CD4-positive, alpha-beta memory T cell (primary cell): ENCODE data around the gene PPARG. TPM values are rescaled to one million over a fixed set of nuclear protein-coding genes. Genes with fewer than 3 reads are reported as not detected.

ENCODE experiments used
- CTCF ChIA-PET: fragments of 350-600 bp; sonication (Branson Sonifier 250); formaldehyde crosslinking; loops from one replicate; lab custom pipeline; 2021; ENCODE audit warnings: inconsistent platforms; ENCODE audit not compliant: partially characterized antibody; lab: Charles Lee
- POLR2A ChIA-PET: fragments of 350-600 bp; sonication (Branson Sonifier 250); formaldehyde crosslinking; loops from one replicate; lab custom pipeline; 2021; ENCODE audit not compliant: partially characterized antibody; lab: Charles Lee
- DNase-seq, 5 donors: peaks; one replicate each; pipeline versions ENCODE4 v3.0.0 to v3.0.0-alpha.2; 2020 to 2022; ENCODE audit warnings: mixed read lengths in 1 of 5
- H3K27ac ChIP-seq: one replicate; pipeline ENCODE4 v1.7.0; 2013; ENCODE audit warnings: low read depth, low read length
- H3K27me3 ChIP-seq: 2 replicates; pipeline ENCODE4 v1.7.0; 2013; ENCODE audit warnings: mild to moderate bottlenecking, low read length, moderate library complexity; ENCODE audit not compliant: insufficient read depth
- H3K36me3 ChIP-seq: 2 replicates; pipeline ENCODE4 v1.7.0; 2013; ENCODE audit warnings: mild to moderate bottlenecking, low read length, moderate library complexity; ENCODE audit not compliant: insufficient read depth
- H3K4me1 ChIP-seq: 2 replicates; pipeline ENCODE4 v1.7.0; 2013; ENCODE audit warnings: mild to moderate bottlenecking, low read length, moderate library complexity; ENCODE audit not compliant: insufficient read depth
- H3K4me3 ChIP-seq, 2 donors: one replicate each; pipeline ENCODE4 v1.7.0; 2013; ENCODE audit warnings: low read length in 2 of 2, mild to moderate bottlenecking in 1 of 2
- H3K9me3 ChIP-seq, 2 donors: one replicate each; pipeline ENCODE4 v1.7.0; 2013; ENCODE audit warnings: low read length in 2 of 2, control low read depth in 1 of 2; ENCODE audit not compliant: control insufficient read depth in 1 of 2
- H3K27ac Mint-ChIP-seq, 7 donors: one replicate each; pipeline ENCODE4 v1.8.0; 2020 to 2021; ENCODE audit warnings: mixed read lengths in 7 of 7, mild to moderate bottlenecking in 6 of 7, inconsistent platforms in 3 of 7, moderate library complexity in 3 of 7
- H3K27me3 Mint-ChIP-seq, 2 donors: one replicate each; pipeline ENCODE4 v1.8.0; 2020 to 2021; ENCODE audit warnings: mixed read lengths in 2 of 2
- H3K36me3 Mint-ChIP-seq, 2 donors: one replicate each; pipeline ENCODE4 v1.8.0; 2020 to 2021; ENCODE audit warnings: mixed read lengths in 2 of 2, inconsistent platforms in 1 of 2, mild to moderate bottlenecking in 1 of 2
- H3K4me1 Mint-ChIP-seq, 4 donors: one replicate each; pipeline ENCODE4 v1.8.0; 2020 to 2021; ENCODE audit warnings: mixed read lengths in 4 of 4, mild to moderate bottlenecking in 1 of 4
- H3K4me3 Mint-ChIP-seq, 8 donors: one replicate each; pipeline ENCODE4 v1.8.0; 2020 to 2021; ENCODE audit warnings: mixed read lengths in 8 of 8, mild to moderate bottlenecking in 7 of 8, moderate library complexity in 6 of 8, inconsistent platforms in 3 of 8
- H3K9me3 Mint-ChIP-seq, 8 donors: one replicate each; pipeline ENCODE4 v1.8.0; 2020 to 2021; ENCODE audit warnings: mixed read lengths in 8 of 8, mild to moderate bottlenecking in 5 of 8, inconsistent platforms in 3 of 8, moderate library complexity in 1 of 8
- intact Hi-C: fragments of 100-400 bp; cut with micrococcal nuclease; formaldehyde crosslinking; loops from one replicate; pipeline ENCODE4 v1.15.1; 2023
- polyA plus RNA-seq, 2 donors: library from polyadenylated mRNA; unstranded; fragments of 300-500 nt; fragmentation: Illumina TruSeq; gene quantifications; one replicate each; pipeline ENCODE4 v1.2.3, GENCODE V29; 2021
- total RNA-seq, 2 experiments: library from RNA; stranded (reverse); gene quantifications; one replicate each; pipeline ENCODE4 v1.2.3, GENCODE V29; 2021

Gene PPARG
- total and polyA plus RNA-seq, 4 experiments from 2014 or later, result 0.29 to 0.99 (median 0.83) TPM; not detected in 1

DNA sequence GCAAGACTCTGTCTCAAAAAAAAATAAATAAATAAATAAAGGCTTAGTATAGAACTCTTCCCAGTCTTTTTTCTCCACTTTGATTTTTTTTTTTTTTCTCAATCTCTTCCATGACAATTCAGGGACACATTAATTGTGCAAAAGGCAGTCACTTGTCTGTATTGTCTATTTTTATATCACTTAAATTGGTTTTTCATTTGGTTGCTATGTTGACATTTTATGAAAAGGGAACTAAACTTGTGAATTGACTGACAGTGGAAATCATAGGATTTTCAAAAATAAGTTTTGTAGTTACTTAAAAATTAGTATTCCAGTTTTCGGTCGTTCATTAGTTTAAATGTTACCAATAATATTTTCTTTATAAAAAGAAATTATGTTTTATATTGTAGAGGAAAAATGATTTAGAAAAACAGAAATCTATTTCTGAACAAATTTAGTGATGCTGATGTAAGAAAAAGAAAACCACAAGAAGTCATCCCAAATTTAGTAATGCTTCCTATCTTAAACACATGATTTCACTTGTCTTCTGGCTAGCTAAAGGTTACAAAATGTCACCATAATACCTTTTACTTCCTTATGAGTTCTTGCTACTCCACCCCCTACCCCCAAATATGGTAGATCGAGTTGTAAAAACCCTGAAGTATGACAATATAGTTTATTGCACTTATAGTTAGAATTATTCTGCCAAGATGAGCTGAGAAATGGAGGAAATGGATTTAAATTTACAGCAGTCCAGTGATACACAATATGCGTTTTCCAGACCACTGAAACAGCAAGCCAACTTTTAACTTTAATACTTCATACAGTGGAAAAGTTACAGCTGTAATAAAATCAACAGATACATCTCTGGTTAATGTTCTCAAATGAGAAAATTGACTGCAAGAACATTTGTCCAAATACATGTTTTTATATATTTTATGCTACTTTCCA, 37.0 kb downstream of the PPARG start:
- no peaks in the 10 kb centered on the region for H3K9me3 ChIP-seq
- H3K27me3 ChIP-seq, result no peaks in the 10 kb centered on the region
- CTCF ChIA-PET, result no interaction called here
- POLR2A ChIA-PET, result no interaction called here
- Mint-ChIP-seq H3K36me3 (no peaks in the 10 kb centered on the region), H3K27ac (no peak overlapping the region), H3K27me3 (peaks cover 2 to 13% of the 10 kb centered on the region in 2 donors), H3K4me3 (no peak overlapping the region), H3K9me3 (no peaks in the 10 kb centered on the region), H3K4me1 (no peaks in the 10 kb centered on the region)
- H3K36me3 ChIP-seq, result no peaks in the 10 kb centered on the region
- no peaks in the 10 kb centered on the region for H3K4me1 ChIP-seq
- no peak overlapping the region for H3K27ac ChIP-seq
- no peak overlapping the region for H3K4me3 ChIP-seq
- intact Hi-C loops, result no loop called here
- DNase-seq, result no peak

- peaks cover 2 to 10% of the 10 kb centered on the region in 2 donors for H3K27me3 Mint-ChIP-seq
- CTCF ChIA-PET, result interaction anchor here (1.1 kb wide), 1 partner anchor 31 kb away, joined by 3 read pairs; no protein-coding TSS in a partner anchor
- H3K9me3 Mint-ChIP-seq, result no peaks in the 10 kb centered on the region
Measured at GRCh38 chr3:12327021-12327420, 38.2 kb downstream of the PPARG start.

GRCh38 chr3:12328132-12328836, 39.4 kb downstream of the PPARG start:
- ChIA-PET CTCF (interaction anchor here (0.8 to 1.1 kb wide), 2 partner anchors 14 to 29 kb away, joined by 3 read pairs; no protein-coding TSS in a partner anchor), POLR2A (no interaction called here)
- Histone ChIP-seq H3K4me3 (no peak overlapping the region), H3K9me3 (no peaks in the 10 kb centered on the region), H3K27ac (no peak overlapping the region), H3K36me3 (no peaks in the 10 kb centered on the region), H3K4me1 (no peaks in the 10 kb centered on the region), H3K27me3 (no peaks in the 10 kb centered on the region)
- intact Hi-C loops, result no loop called here
- no peak for DNase-seq
- H3K36me3 Mint-ChIP-seq, result no peaks in the 10 kb centered on the region
- H3K4me1 Mint-ChIP-seq, result no peaks in the 10 kb centered on the region
- no peaks in the 10 kb centered on the region for H3K9me3 Mint-ChIP-seq
- no peak overlapping the region for H3K4me3 Mint-ChIP-seq
- peaks cover 2 to 6% of the 10 kb centered on the region in 2 donors for H3K27me3 Mint-ChIP-seq
- no peak overlapping the region for H3K27ac Mint-ChIP-seq

More at GRCh38 chr3:12327021-12327420, 38.2 kb downstream of the PPARG start:
- no peak overlapping the region for H3K4me3 ChIP-seq
- POLR2A ChIA-PET, result no interaction called here
- H3K27me3 ChIP-seq, result no peaks in the 10 kb centered on the region
- H3K27ac ChIP-seq, result no peak overlapping the region
- DNase-seq, result no peak
- no peaks in the 10 kb centered on the region for H3K36me3 ChIP-seq
- Mint-ChIP-seq H3K27ac (no peak overlapping the region), H3K4me3 (no peak overlapping the region), H3K4me1 (no peaks in the 10 kb centered on the region), H3K36me3 (no peaks in the 10 kb centered on the region)
- H3K9me3 ChIP-seq, result no peaks in the 10 kb centered on the region
- intact Hi-C loops, result no loop called here
- H3K4me1 ChIP-seq, result no peaks in the 10 kb centered on the region

GRCh38 chr3:12328837-12329462, 40.1 kb downstream of the PPARG start:
- Histone ChIP-seq H3K9me3 (no peaks in the 10 kb centered on the region), H3K27me3 (no peaks in the 10 kb centered on the region), H3K4me1 (no peaks in the 10 kb centered on the region), H3K27ac (no peak overlapping the region), H3K4me3 (no peak overlapping the region), H3K36me3 (no peaks in the 10 kb centered on the region)
- Mint-ChIP-seq H3K4me3 (no peak overlapping the region), H3K9me3 (no peaks in the 10 kb centered on the region), H3K27ac (no peak overlapping the region), H3K36me3 (no peaks in the 10 kb centered on the region), H3K4me1 (no peaks in the 10 kb centered on the region), H3K27me3 (peaks cover 2 to 3% of the 10 kb centered on the region in 2 donors)
- ChIA-PET CTCF (no interaction called here), POLR2A (no interaction called here)
- intact Hi-C loops, result no loop called here
- DNase-seq, result no peak

GRCh38 chr3:12334786-12335185, 45.9 kb downstream of the PPARG start:
- Mint-ChIP-seq H3K4me1 (peaks cover 8 to 16% (median 13%) of the 10 kb centered on the region in 4 donors), H3K4me3 (no peak overlapping the region), H3K27ac (no peak overlapping the region), H3K27me3 (no peaks in the 10 kb centered on the region), H3K36me3 (no peaks in the 10 kb centered on the region), H3K9me3 (no peaks in the 10 kb centered on the region)
- H3K4me3 ChIP-seq, result no peak overlapping the region
- POLR2A ChIA-PET, result no interaction called here
- H3K4me1 ChIP-seq, result peaks cover 17% of the 10 kb centered on the region
- no peaks in the 10 kb centered on the region for H3K27me3 ChIP-seq
- CTCF ChIA-PET, result no interaction called here
- H3K9me3 ChIP-seq, result no peaks in the 10 kb centered on the region
- intact Hi-C loops, result no loop called here
- H3K36me3 ChIP-seq, result no peaks in the 10 kb centered on the region
- DNase-seq, result no peak
- no peak overlapping the region for H3K27ac ChIP-seq

- no peaks in the 10 kb centered on the region for H3K9me3 ChIP-seq
- CTCF ChIA-PET, result no interaction called here
- POLR2A ChIA-PET, result interaction anchor here (0.6 kb wide), 1 partner anchor 60 kb away, joined by 4 read pairs; no protein-coding TSS in a partner anchor
- peaks cover 17% of the 10 kb centered on the region for H3K4me1 ChIP-seq
- peak overlapping the region in 5 of 7 donors; percentile 56 to 89 (median 72) for H3K27ac Mint-ChIP-seq
- no peaks in the 10 kb centered on the region for H3K36me3 ChIP-seq
- no peak overlapping the region for H3K27ac ChIP-seq
- intact Hi-C loops, result no loop called here
- no peaks in the 10 kb centered on the region for H3K36me3 Mint-ChIP-seq
- no peaks in the 10 kb centered on the region for H3K27me3 ChIP-seq
- no peaks in the 10 kb centered on the region for H3K9me3 Mint-ChIP-seq
- H3K27me3 Mint-ChIP-seq, result no peaks in the 10 kb centered on the region
- peak overlapping the region in 5 of 8 donors; percentile 40 to 71 (median 69) for H3K4me3 Mint-ChIP-seq
- H3K4me1 Mint-ChIP-seq, result peaks cover 8 to 16% (median 13%) of the 10 kb centered on the region in 4 donors
- no peak overlapping the region for H3K4me3 ChIP-seq
- DNase-seq, result no peak
Measured at GRCh38 chr3:12335421-12335820, 46.6 kb downstream of the PPARG start.
